WTC11 (cell line): ENCODE results near the gene LTBP2. TPM values are rescaled to one million over a fixed set of nuclear protein-coding genes. Genes with fewer than 3 reads are reported as not detected.

Experiments
- ATAC-seq: fragments of 200-7000 bp; cut with Tn5 transposase; 2 replicates; pipeline ENCODE4 v1.10.0; 2021; ENCODE audit warnings: mild to moderate bottlenecking, moderate library complexity
- CTCF ChIA-PET: fragments of 300-600 bp; sonication (Branson Sonifier 250); formaldehyde crosslinking; loops from one replicate; lab custom pipeline; 2021; ENCODE audit warnings: antibody characterized with exemption; lab: Charles Lee
- POLR2A ChIA-PET: fragments of 350-600 bp; sonication (Branson Sonifier 250); formaldehyde crosslinking; loops from one replicate; lab custom pipeline; 2021; ENCODE audit warnings: antibody characterized with exemption; lab: Charles Lee
- DNase-seq: peaks from one replicate; pipeline ENCODE4 v3.0.0; 2021; ENCODE audit warnings: low spot score
- H3K27ac Mint-ChIP-seq: 2 replicates; pipeline ENCODE4 v1.8.0; 2021; ENCODE audit warnings: mixed read lengths
- H3K27me3 Mint-ChIP-seq: 2 replicates; pipeline ENCODE4 v1.8.0; 2021; ENCODE audit warnings: low read depth, mild to moderate bottlenecking, moderate library complexity, mixed read lengths
- H3K36me3 Mint-ChIP-seq: 2 replicates; pipeline ENCODE4 v1.8.0; 2021; ENCODE audit warnings: mixed read lengths
- H3K4me1 Mint-ChIP-seq: 2 replicates; pipeline ENCODE4 v1.8.0; 2022; ENCODE audit warnings: mixed read lengths
- H3K4me3 Mint-ChIP-seq: 2 replicates; pipeline ENCODE4 v1.8.0; 2021; ENCODE audit warnings: mild to moderate bottlenecking, moderate library complexity, mixed read lengths
- H3K9me3 Mint-ChIP-seq: 2 replicates; pipeline ENCODE4 v1.8.0; 2021; ENCODE audit warnings: mixed read lengths
- ARID4B ChIP-seq: sonication (generic); formaldehyde crosslinking; IDR thresholded peaks from 2 replicates; pipeline ENCODE4 v1.8.0; 2023; ENCODE audit warnings: missing genetic modification reagents, mild to moderate bottlenecking, borderline replicate concordance
- CDX4 ChIP-seq: fragments of 250-450 bp; sonication (Bioruptor Pico); IDR thresholded peaks from 2 replicates; pipeline ENCODE4 v1.9.0; 2021; ENCODE audit warnings: moderate library complexity, mild to moderate bottlenecking, inconsistent platforms, borderline replicate concordance
- CTCF ChIP-seq: fragments of 200-600 bp; IDR thresholded peaks from 2 replicates; pipeline ENCODE4 v1.8.0; 2022; ENCODE audit warnings: antibody characterized with exemption
- ETV6 ChIP-seq: sonication (generic); formaldehyde crosslinking; IDR thresholded peaks from 2 replicates; pipeline ENCODE4 v1.8.1; 2022; ENCODE audit warnings: mild to moderate bottlenecking, missing genetic modification reagents
- FOXP4 ChIP-seq: sonication (generic); formaldehyde crosslinking; IDR thresholded peaks from 2 replicates; pipeline ENCODE4 v1.8.0; 2022; ENCODE audit warnings: mild to moderate bottlenecking, missing genetic modification reagents
- GABPB1 ChIP-seq: sonication (generic); formaldehyde crosslinking; IDR thresholded peaks from 2 replicates; pipeline ENCODE4 v1.8.1; 2023; ENCODE audit warnings: mild to moderate bottlenecking, missing genetic modification reagents
- GRHL2 ChIP-seq: fragments of 250-450 bp; sonication (Bioruptor Pico); IDR thresholded peaks from 2 replicates; pipeline ENCODE4 v1.8.0; 2022; ENCODE audit warnings: mild to moderate bottlenecking, moderate library complexity; ENCODE audit not compliant: insufficient replicate concordance, severe bottlenecking
- IRF1 ChIP-seq: sonication (generic); formaldehyde crosslinking; IDR thresholded peaks from 2 replicates; pipeline ENCODE4 v1.8.0; 2023; ENCODE audit warnings: missing genetic modification reagents
- JAZF1 ChIP-seq: fragments of 250-450 bp; sonication (Bioruptor Pico); IDR thresholded peaks from 2 replicates; pipeline ENCODE4 v1.9.0; 2021; ENCODE audit warnings: moderate library complexity, mild to moderate bottlenecking, inconsistent platforms
- KAT7 ChIP-seq: sonication (generic); formaldehyde crosslinking; IDR thresholded peaks from 2 replicates; pipeline ENCODE4 v1.8.1; 2023; ENCODE audit warnings: missing genetic modification reagents, mild to moderate bottlenecking, borderline replicate concordance
- MXD4 ChIP-seq: fragments of 250-450 bp; sonication (Bioruptor Pico); IDR thresholded peaks from 2 replicates; pipeline ENCODE4 v1.8.0; 2021; ENCODE audit warnings: mild to moderate bottlenecking, moderate library complexity, borderline replicate concordance
- PRRX2 ChIP-seq: fragments of 250-450 bp; sonication (Bioruptor Pico); IDR thresholded peaks from 2 replicates; pipeline ENCODE4 v1.8.0; 2021; ENCODE audit warnings: mild to moderate bottlenecking
- SMAD4 ChIP-seq: sonication (generic); formaldehyde crosslinking; IDR thresholded peaks from 2 replicates; pipeline ENCODE4 v1.8.0; 2022; ENCODE audit warnings: mild to moderate bottlenecking, missing genetic modification reagents
- TEAD1 ChIP-seq: sonication (generic); formaldehyde crosslinking; IDR thresholded peaks from 2 replicates; pipeline ENCODE4 v1.8.0; 2022; ENCODE audit warnings: mild to moderate bottlenecking, missing genetic modification reagents
- TP53 ChIP-seq: sonication (generic); formaldehyde crosslinking; IDR thresholded peaks from 2 replicates; pipeline ENCODE4 v1.8.1; 2023; ENCODE audit warnings: mild to moderate bottlenecking, missing genetic modification reagents
- ZBTB43 ChIP-seq: sonication (generic); formaldehyde crosslinking; IDR thresholded peaks from 2 replicates; pipeline ENCODE4 v1.8.1; 2023; ENCODE audit warnings: mild to moderate bottlenecking, missing genetic modification reagents
- ZNF232 ChIP-seq: sonication (generic); formaldehyde crosslinking; IDR thresholded peaks from 2 replicates; pipeline ENCODE4 v1.8.0; 2022; ENCODE audit warnings: mild to moderate bottlenecking, missing genetic modification reagents
- ZNF263 ChIP-seq: sonication (generic); formaldehyde crosslinking; IDR thresholded peaks from 2 replicates; pipeline ENCODE4 v1.8.1; 2022; ENCODE audit warnings: low read depth, mild to moderate bottlenecking, moderate library complexity, missing genetic modification reagents
- ZNF671 ChIP-seq: fragments of 250-450 bp; sonication (Bioruptor Pico); IDR thresholded peaks from 2 replicates; pipeline ENCODE4 v1.8.0; 2021; ENCODE audit warnings: mild to moderate bottlenecking
- total RNA-seq: library from RNA; stranded (reverse); gene quantifications from 3 replicates; pipeline ENCODE4 v1.2.3, GENCODE V29; 2021

Gene LTBP2
- total RNA-seq, 1 experiment from 2014 or later: 1.2 TPM

- ChIA-PET CTCF (interaction anchor here (0.6 to 1.8 kb wide), 5 partner anchors 28 to 235 kb away, joined by 3 to 11 read pairs (median 4); partner anchors contain the start of gene LTBP2), POLR2A (interaction anchor here (0.5 to 0.7 kb wide), 2 partner anchors 11 to 236 kb away, joined by 3 read pairs; no protein-coding TSS in a partner anchor)
- Mint-ChIP-seq H3K4me1 (peaks cover 37% of the 10 kb centered on the region), H3K4me3 (no peak overlapping the region), H3K27ac (no peak overlapping the region), H3K36me3 (no peaks in the 10 kb centered on the region), H3K9me3 (no peaks in the 10 kb centered on the region), H3K27me3 (peaks cover 4% of the 10 kb centered on the region; the same call in 1 of the 2 replicates)
- no peak for TF ChIP-seq ZNF671 (CRISPR knock-in tag)
- no peak for TF ChIP-seq PRRX2 (CRISPR knock-in tag)
- TF ChIP-seq FOXP4: no peak
- no peak for TF ChIP-seq KAT7 (CRISPR knock-in tag)
- TF ChIP-seq ETV6 (CRISPR knock-in tag): no peak
- TF ChIP-seq SMAD4 (CRISPR knock-in tag): no peak
- TF ChIP-seq ZNF263: no peak
- no peak for TF ChIP-seq CTCF
- no peak for DNase-seq
- ATAC-seq: no peak
These were observed 106.9 kb downstream of the LTBP2 start for GRCh38 chr14:74504874-74505720.

- ChIA-PET CTCF (interaction anchor here (0.6 to 1.0 kb wide), 2 partner anchors 29 to 235 kb away, joined by 3 to 4 read pairs; no protein-coding TSS in a partner anchor), POLR2A (interaction anchor here (0.7 kb wide), 1 partner anchor 11 kb away, joined by 3 read pairs; no protein-coding TSS in a partner anchor)
- DNase-seq: no peak
- Mint-ChIP-seq H3K36me3 (no peaks in the 10 kb centered on the region), H3K27ac (peak overlapping the region; percentile 19; the same call in 1 of the 2 replicates), H3K4me3 (no peak overlapping the region), H3K9me3 (no peaks in the 10 kb centered on the region), H3K4me1 (peaks cover 37% of the 10 kb centered on the region), H3K27me3 (peaks cover 1% of the 10 kb centered on the region; the same call in 1 of the 2 replicates)
- ATAC-seq: no peak
- no peak for TF ChIP-seq ARID4B (CRISPR knock-in tag)
- no peak for TF ChIP-seq KAT7 (CRISPR knock-in tag)
- no peak for TF ChIP-seq GABPB1 (CRISPR knock-in tag)
- TF ChIP-seq TEAD1: no peak
- TF ChIP-seq CTCF: no peak
- TF ChIP-seq IRF1: no peak
- no peak for TF ChIP-seq JAZF1 (CRISPR knock-in tag)
- no peak for TF ChIP-seq ZBTB43 (CRISPR knock-in tag)
- no peak for TF ChIP-seq TP53 (CRISPR knock-in tag)
- no peak for TF ChIP-seq MXD4 (CRISPR knock-in tag)
- TF ChIP-seq GRHL2 (CRISPR knock-in tag): no peak
- no peak for TF ChIP-seq ZNF232 (CRISPR knock-in tag)
- TF ChIP-seq CDX4: no peak
These were observed 107.6 kb downstream of the LTBP2 start for GRCh38 chr14:74504412-74504811.
